SW 1271 (cell line): ENCODE results near the gene S100A10.

Source experiments
- DNase-seq, 2 experiments: peaks; one replicate each; lab custom pipeline; 2025; lab: John Stamatoyannopoulos, UW

S100A10 gene

GRCh38 chr1:152013664-152014237, 20.1 kb upstream of the S100A10 start:
- peak in 1 of 2 experiments; percentile 30 for DNase-seq

- no peak for DNase-seq
These were observed 16.0 kb upstream of the S100A10 start for GRCh38 chr1:152009691-152010090.

GRCh38 chr1:152007047-152007446, 13.4 kb upstream of the S100A10 start:
- no peak for DNase-seq

GRCh38 chr1:152005360-152005912, 11.8 kb upstream of the S100A10 start:
- no peak for DNase-seq

- no peak for DNase-seq
These were observed 10.3 kb upstream of the S100A10 start for GRCh38 chr1:152003846-152004442.

DNA sequence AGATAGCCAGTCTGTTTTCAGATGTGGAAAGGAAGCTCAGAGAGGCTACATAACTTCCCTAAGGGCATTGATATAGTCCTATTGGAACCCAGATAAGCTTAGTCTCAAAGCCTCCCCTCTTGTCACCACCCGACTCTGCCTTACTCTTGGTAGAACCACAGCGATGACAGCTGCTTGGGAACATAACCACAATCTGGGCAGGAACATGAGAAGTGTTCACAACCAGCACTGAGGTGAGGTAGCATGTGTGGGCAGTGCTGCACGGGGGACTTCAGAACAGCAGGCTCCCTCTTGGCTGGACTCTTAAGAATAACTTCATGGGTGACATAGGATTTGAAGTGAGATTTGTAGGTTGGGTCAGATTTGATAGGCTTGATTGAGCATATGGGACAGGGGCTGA, 9.3 kb upstream of the S100A10 start:
- DNase-seq = no peak

DNA sequence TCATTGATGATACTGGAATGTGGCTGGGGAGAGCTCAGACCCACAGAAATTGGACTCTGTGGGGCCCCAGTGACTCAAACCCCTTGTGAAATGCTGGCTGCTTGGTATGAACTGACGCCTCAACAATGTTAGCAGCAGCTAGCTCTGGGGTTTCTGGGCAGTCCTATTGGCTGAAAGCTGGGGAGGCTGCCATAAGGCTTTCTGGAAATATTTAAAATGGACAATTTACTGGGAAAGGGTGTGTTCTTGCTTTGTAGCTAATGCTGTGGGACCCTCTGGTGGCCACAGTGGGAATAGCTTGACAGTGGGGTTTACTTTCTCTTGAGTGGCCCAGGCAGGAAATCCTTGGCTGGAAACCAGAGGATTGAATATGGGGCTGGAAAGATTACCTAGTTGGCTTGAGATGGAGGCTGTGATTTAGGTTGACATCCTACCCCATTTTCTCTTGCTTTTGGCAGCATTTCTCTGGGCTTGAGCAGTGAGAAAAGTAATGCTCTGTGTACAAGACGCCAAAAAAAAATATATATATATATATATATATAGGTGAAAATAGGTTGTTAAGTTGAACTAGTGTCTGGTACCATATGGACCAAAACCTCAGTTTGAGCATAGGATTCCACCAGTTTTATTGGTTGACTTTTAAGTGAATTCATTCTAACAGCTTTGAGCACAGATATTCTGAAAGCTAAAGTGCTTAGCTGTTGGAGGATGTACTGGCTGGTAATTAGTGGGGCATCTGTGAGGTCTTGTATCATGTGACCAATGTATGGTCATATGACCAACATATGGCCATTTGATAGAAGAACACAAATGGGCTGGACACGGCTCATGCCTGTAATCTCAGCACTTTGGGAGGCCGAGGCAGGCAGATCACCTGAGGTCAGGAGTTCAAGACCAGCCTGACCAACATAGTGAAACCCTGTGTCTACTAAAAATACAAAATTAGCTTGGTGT, 8.2 kb upstream of the S100A10 start:
- peak; percentile 18 to 60 for DNase-seq

- no peak for DNase-seq
These were observed 7.4 kb upstream of the S100A10 start for GRCh38 chr1:152000964-152001630.

GRCh38 chr1:151998611-151999362, 5.1 kb upstream of the S100A10 start:
- no peak for DNase-seq

- DNase-seq = no peak
These were observed 3.6 kb upstream of the S100A10 start for GRCh38 chr1:151997284-151997570.

GRCh38 chr1:151995774-151996173, 2.1 kb upstream of the S100A10 start:
- no peak for DNase-seq

GRCh38 chr1:151994956-151995355, 1.3 kb upstream of the S100A10 start:
- DNase-seq = peak; percentile 55 to 75

DNA sequence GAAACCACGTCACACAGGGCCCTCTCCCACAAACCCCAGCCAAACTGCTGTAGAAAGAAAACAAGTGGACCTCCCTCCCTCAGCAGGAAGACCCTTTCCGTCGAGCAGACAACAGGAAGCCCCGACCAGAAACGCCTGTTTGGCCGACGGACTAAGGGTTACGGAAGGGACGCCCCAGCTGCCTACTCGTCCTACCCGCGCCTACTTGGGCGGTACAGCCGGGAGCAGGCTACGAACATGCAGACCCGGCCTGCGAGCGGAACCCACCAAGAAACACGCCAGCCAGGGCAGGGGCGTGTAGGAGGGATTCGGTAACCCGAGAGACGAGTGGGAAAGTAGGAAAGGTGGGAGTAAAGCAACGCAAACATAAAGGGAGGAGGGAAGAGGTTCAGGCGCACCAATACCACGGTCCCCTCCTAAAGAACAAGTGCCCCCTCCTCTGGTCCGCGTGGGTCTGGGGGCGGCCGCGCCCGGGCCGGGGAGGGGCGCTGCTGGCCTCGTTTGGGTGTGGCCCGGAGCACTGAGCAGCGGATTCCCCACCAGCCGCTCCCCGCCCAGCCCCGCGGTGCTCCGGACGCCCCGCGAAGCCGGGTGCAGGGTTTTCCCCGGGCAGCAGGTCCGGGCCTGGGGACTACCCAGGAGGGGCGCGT, 450 bp downstream of the S100A10 start:
- DNase-seq = peak in 1 of 2 experiments; percentile 41

GRCh38 chr1:151992303-151993083, 1.2 kb downstream of the S100A10 start:
- DNase-seq = peak; percentile 92 to 97

GRCh38 chr1:151991663-151992302, 1.9 kb downstream of the S100A10 start:
- DNase-seq = no peak

GRCh38 chr1:151990856-151991198, 2.8 kb downstream of the S100A10 start:
- DNase-seq = peak in 1 of 2 experiments; percentile 25

GRCh38 chr1:151990058-151990855, 3.4 kb downstream of the S100A10 start:
- peak in 1 of 2 experiments; percentile 41 for DNase-seq

DNA sequence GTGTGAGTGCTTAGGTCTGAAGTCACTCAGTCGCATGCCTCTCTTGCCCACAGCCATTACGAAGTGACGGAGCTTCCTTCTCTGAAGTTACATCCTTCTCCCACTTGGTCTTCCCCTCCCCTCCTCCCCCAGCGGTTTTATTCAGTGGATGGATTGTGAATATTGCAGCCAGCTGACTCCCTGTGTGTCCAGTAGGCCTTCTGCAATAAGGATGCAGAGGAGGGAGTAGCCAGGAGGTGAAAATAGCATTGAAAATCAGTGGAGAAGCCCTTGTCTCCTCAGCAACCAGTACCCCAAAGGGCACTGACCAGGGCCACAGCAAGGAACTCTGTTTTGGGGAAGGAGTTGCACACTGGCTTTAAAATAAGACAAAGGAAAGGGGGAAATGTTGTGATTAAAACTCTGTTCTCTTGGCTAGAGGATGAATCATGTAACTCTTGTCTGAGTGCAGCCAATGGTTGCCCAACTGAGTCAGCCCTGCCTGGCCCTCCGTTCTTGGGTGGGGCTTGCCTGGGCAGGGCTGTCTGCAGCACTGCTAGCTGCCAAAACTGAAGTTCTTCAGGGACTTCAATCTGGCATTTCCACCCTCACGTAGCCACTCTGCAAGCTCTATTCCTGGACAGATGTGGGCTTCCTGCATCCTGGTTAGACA, 4.3 kb downstream of the S100A10 start:
- DNase-seq = peak; percentile 19 to 67
